Superior temporal gyrus (tissue), 1 donor: ENCODE results near the gene GAGE10.
"Not testable (repeated sequence)": the region's sequence is repeated elsewhere in the genome, so short reads cannot be mapped to it uniquely, and the experiment has no call there.

Source experiments
- DNase-seq: peaks from one replicate; pipeline ENCODE4 v3.0.0-alpha.2; 2016; ENCODE audit errors: extremely low spot score

Gene GAGE10

GRCh38 chrX:49323735-49324134, 20.3 kb downstream of the GAGE10 start:
- DNase-seq, result not testable (repeated sequence)

- DNase-seq, result not testable (repeated sequence)
These were observed 27.0 kb downstream of the GAGE10 start for GRCh38 chrX:49330421-49330820.

GRCh38 chrX:49331282-49331681, 27.8 kb downstream of the GAGE10 start, which contains the start of gene GAGE13:
TSS of gene GAGE13 (plus strand) at chrX:49331582. CDS start at chrX:49332738, 1,156 bp downstream.
- DNase-seq, result not testable (repeated sequence)

- DNase-seq, result not testable (repeated sequence)
These were observed 28.4 kb downstream of the GAGE10 start for GRCh38 chrX:49331841-49332240.

GRCh38 chrX:49341449-49341848, 38.0 kb downstream of the GAGE10 start:
- not testable (repeated sequence) for DNase-seq

- not testable (repeated sequence) for DNase-seq
These were observed 41.2 kb downstream of the GAGE10 start for GRCh38 chrX:49344496-49345175.

GRCh38 chrX:49345402-49345801, 42.0 kb downstream of the GAGE10 start:
- not testable (repeated sequence) for DNase-seq

GRCh38 chrX:49346150-49346549, 42.7 kb downstream of the GAGE10 start:
- DNase-seq, result not testable (repeated sequence)
